PFSK-1 (cell line): ENCODE measurements around the gene TGOLN2.

Source experiments
- FOXP2 ChIP-seq: optimal IDR thresholded peaks from 2 replicates; pipeline ENCODE3; 2011; ENCODE audit warnings: borderline replicate concordance, control low read depth, inconsistent platforms; ENCODE audit not compliant: insufficient read depth; ENCODE audit errors: extremely low read length, extremely low read depth
- POLR2AphosphoS5 ChIP-seq: IDR thresholded peaks from 2 replicates; pipeline ENCODE4 v1.6.1; 2012; ENCODE audit warnings: low read depth, mild to moderate bottlenecking, control low read depth, low read length, moderate library complexity
- REST ChIP-seq, 2 experiments: IDR thresholded peaks; 2 replicates each; pipeline versions ENCODE4 v1.6.1 to v1.8.0; 2011 to 2012; ENCODE audit warnings: low read depth in 2 of 2, low read length in 2 of 2, control low read depth in 1 of 2, inconsistent platforms in 1 of 2, mild to moderate bottlenecking in 1 of 2, moderate library complexity in 1 of 2; ENCODE audit not compliant: insufficient read depth in 1 of 2
- SIN3A ChIP-seq: IDR thresholded peaks from 2 replicates; pipeline ENCODE4 v1.6.1; 2012; ENCODE audit warnings: mild to moderate bottlenecking, low read length, moderate library complexity, borderline replicate concordance; ENCODE audit not compliant: insufficient read depth
- TAF1 ChIP-seq: IDR thresholded peaks from 2 replicates; pipeline ENCODE4 v1.6.1; 2012; ENCODE audit warnings: low read length, control low read depth, borderline replicate concordance; ENCODE audit not compliant: insufficient read depth

DNA sequence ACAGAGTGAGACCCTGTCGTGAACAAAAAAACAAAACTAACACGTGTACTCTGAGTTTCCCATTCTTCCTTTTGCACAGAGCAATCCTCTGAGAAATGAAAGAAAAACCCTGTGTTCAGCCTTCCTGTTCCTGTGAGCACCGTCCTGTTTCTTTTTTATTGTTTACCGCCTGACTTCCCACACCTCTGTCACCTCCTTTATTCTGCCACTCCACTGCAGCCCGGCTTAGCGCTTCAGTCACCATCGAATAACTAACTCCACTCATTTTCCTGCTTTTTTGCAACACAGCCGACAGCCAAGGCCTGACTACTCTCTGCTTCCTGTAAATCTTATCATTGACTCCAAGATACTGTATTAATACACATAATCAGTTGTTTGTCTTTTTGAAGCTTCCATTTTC is 40.9 kb downstream of the TGOLN2 start:
- TF ChIP-seq POLR2AphosphoS5: no peak
- TF ChIP-seq TAF1: no peak
- no peak for TF ChIP-seq REST (IDR thresholded peaks at IDR 0.05; ENCODE audit: insufficient read depth in 1 of 2, low read depth in 2 of 2, low read length in 2 of 2)
- TF ChIP-seq SIN3A: no peak
- TF ChIP-seq FOXP2: no peak
